OCI-LY7 (cell line): ENCODE measurements around the gene C8A.

ENCODE experiments used
- EZH2phosphoT487 ChIP-seq: fragments of 200-600 bp; sonication (generic); IDR thresholded peaks from 2 replicates; pipeline ENCODE4 v1.6.1; 2018; ENCODE audit warnings: low read depth, borderline replicate concordance, mild to moderate bottlenecking, mixed run types, antibody characterized with exemption, low read length, moderate library complexity, mixed read lengths
- TF ChIP-seq, protein P1 (sequence below): fragments of 200-600 bp; sonication (generic); conservative IDR thresholded peaks from 2 replicates; pipeline ENCODE4 v1.5.1; 2014; ENCODE audit warnings: mild to moderate bottlenecking, antibody characterized with exemption, low read length, moderate library complexity, mixed read lengths

GRCh38 chr1:56877973-56878372 is 23.4 kb downstream of the C8A start:
- TF ChIP-seq, protein P1, sequence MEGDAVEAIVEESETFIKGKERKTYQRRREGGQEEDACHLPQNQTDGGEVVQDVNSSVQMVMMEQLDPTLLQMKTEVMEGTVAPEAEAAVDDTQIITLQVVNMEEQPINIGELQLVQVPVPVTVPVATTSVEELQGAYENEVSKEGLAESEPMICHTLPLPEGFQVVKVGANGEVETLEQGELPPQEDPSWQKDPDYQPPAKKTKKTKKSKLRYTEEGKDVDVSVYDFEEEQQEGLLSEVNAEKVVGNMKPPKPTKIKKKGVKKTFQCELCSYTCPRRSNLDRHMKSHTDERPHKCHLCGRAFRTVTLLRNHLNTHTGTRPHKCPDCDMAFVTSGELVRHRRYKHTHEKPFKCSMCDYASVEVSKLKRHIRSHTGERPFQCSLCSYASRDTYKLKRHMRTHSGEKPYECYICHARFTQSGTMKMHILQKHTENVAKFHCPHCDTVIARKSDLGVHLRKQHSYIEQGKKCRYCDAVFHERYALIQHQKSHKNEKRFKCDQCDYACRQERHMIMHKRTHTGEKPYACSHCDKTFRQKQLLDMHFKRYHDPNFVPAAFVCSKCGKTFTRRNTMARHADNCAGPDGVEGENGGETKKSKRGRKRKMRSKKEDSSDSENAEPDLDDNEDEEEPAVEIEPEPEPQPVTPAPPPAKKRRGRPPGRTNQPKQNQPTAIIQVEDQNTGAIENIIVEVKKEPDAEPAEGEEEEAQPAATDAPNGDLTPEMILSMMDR = no peak
- TF ChIP-seq EZH2phosphoT487 = no peak
